Upper lobe of right lung (tissue), 1 donor: Measurements from ENCODE around the gene CEBPG. TPM values are rescaled to one million over a fixed set of nuclear protein-coding genes. Genes with fewer than 3 reads are reported as not detected.

Experiments used
- ATAC-seq: fragments of 200-7000 bp; cut with Tn5 transposase; one replicate; pipeline ENCODE4 v1.9.1; 2020; ENCODE audit warnings: mild to moderate bottlenecking, moderate library complexity
- DNase-seq: peaks from one replicate; pipeline ENCODE4 v3.0.0-alpha.2; 2020
- H3K27ac ChIP-seq: fragments of 200-600 bp; one replicate; pipeline ENCODE4 v1.8.0; 2022
- H3K27me3 ChIP-seq: fragments of 200-600 bp; one replicate; pipeline ENCODE4 v1.8.0; 2022; ENCODE audit warnings: mild to moderate bottlenecking
- H3K36me3 ChIP-seq: fragments of 200-600 bp; one replicate; pipeline ENCODE4 v1.8.0; 2022
- H3K4me1 ChIP-seq: fragments of 200-600 bp; one replicate; pipeline ENCODE4 v1.8.0; 2022
- H3K4me3 ChIP-seq: fragments of 200-600 bp; one replicate; pipeline ENCODE4 v1.8.0; 2022; ENCODE audit warnings: mild to moderate bottlenecking
- H3K9me3 ChIP-seq: fragments of 200-600 bp; one replicate; pipeline ENCODE4 v1.8.0; 2022
- CTCF ChIP-seq: fragments of 200-600 bp; IDR thresholded peaks from one replicate; pipeline ENCODE4 v1.8.0; 2022; ENCODE audit warnings: antibody characterized with exemption
- intact Hi-C: fragments of 100-400 bp; cut with DNase I; formaldehyde crosslinking; loops from one replicate; pipeline ENCODE4 v1.11.0; 2022
- total RNA-seq: library from RNA; stranded (reverse); fragmentation: NEBNext Ultra II Directional; extraction: Animal tissue kit (Norgen Biotek cat#: 25700); gene quantifications from one replicate; pipeline ENCODE4 v1.2.1, GENCODE V29; 2021
- donor health status: DM: no; HTN: yes; CAD: no; lungs with severe emphysema.

The CEBPG gene
- total RNA-seq, 1 donor from 2014 or later, result 32.3 TPM

DNA sequence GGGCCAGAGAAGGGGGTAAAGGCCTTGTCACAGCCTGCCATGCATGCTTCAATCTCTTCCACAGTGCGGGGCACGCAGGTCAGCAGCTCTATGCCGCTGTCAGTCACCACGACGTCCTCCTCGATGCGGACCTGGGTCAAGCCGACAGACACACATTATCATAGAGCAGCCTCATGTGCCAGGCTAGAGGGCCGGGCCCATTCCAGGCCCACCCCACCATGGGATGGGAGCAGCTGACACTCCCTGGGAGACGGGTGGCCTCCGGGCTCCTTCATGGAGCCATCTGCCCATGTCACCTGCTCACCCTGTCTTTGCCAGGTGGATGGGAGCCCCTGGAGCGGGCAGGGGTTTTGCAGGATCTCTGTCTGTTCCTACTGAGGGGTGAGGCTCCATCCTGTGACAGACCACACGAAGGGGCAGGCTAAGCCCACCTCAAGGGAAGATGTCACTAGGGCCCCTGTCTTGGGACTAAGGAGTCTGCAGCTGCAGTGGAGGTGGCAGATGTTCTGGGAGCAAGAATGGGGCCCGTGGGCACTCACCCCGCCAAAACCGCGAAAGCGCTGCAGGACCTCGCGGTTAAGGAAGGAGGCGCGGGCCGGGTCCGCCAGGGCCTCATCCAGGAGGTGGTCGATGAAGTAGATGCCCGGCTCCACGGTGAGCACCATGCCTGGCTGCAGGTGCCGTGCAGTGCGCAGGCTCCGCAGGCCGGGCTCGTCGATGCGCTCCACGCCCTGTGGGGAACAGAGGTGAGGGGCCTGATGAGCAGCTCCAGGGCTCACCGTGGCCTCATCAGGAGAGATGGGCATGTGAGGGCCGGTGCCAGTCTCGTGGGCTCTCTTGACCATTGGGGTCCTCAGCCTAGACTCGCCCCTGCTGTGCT, 14.1 kb downstream of the CEBPG start:
- ATAC-seq (no peak), DNase-seq (no peak)
- no peak overlapping the region for H3K27ac ChIP-seq
- H3K4me1 ChIP-seq, result peaks cover 43% of the 10 kb centered on the region
- no peaks in the 10 kb centered on the region for H3K9me3 ChIP-seq
- H3K36me3 ChIP-seq, result peaks cover 14% of the 10 kb centered on the region
- intact Hi-C loops, result no loop called here
- no peak overlapping the region for H3K4me3 ChIP-seq
- TF ChIP-seq CTCF, result no peak
- no peaks in the 10 kb centered on the region for H3K27me3 ChIP-seq

GRCh38 chr19:33388231-33388724, 14.8 kb downstream of the CEBPG start:
- ATAC-seq, result no peak
- no peak overlapping the region for H3K4me3 ChIP-seq
- intact Hi-C loops, result no loop called here

GRCh38 chr19:33388725-33389420, 15.4 kb downstream of the CEBPG start:
- H3K36me3 ChIP-seq, result peaks cover 14% of the 10 kb centered on the region
- no peaks in the 10 kb centered on the region for H3K9me3 ChIP-seq
- H3K27ac ChIP-seq, result peak overlapping the region; percentile 66
- peaks cover 49% of the 10 kb centered on the region for H3K4me1 ChIP-seq
- DNase-seq, result peak; percentile 64
- TF ChIP-seq CTCF, result no peak
- H3K27me3 ChIP-seq, result no peaks in the 10 kb centered on the region
- intact Hi-C loops, result no loop called here
- no peak overlapping the region for H3K4me3 ChIP-seq
- ATAC-seq, result no peak

More at GRCh38 chr19:33388231-33388724, 14.8 kb downstream of the CEBPG start:
- peak; percentile 65 for DNase-seq
- Histone ChIP-seq H3K27me3 (no peaks in the 10 kb centered on the region), H3K27ac (peak overlapping the region; percentile 66), H3K4me1 (peaks cover 45% of the 10 kb centered on the region), H3K36me3 (peaks cover 14% of the 10 kb centered on the region), H3K9me3 (no peaks in the 10 kb centered on the region)
- no peak for TF ChIP-seq CTCF

DNA sequence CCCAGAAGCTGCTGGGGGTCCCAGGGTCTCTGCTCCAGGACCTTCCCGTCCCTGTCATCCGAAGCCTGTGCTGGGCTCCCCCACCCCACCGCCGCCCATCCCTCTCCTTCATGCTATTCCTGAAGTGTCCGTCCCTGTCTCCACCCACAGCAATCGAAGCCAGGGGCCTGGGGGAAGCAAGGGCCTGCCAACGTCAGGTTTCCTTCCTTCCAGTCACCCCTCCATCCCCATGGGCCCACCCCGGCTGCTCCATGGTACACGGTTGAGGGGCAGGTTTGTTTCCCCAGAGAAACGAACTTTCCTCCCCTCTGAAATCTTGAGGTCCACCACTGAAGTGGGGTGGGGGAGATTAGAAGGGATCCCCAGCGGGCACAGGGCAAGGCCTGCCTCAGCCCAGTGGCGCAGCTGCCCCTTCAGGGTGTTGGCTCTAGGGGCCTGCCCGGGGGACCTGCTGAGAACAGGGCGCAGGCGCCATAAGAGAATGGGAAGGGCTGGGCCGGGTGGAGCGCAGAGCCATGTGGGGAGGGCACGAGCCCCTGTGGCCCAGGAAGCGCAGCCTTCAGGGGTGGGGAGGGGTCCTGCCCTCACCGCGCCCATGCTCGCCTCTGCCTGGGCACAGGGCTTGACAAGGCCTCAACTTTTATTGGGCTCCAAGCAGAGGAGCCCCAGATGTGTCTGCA, 16.1 kb downstream of the CEBPG start:
- Histone ChIP-seq H3K27me3 (no peaks in the 10 kb centered on the region), H3K36me3 (peaks cover 14% of the 10 kb centered on the region), H3K4me3 (no peak overlapping the region), H3K4me1 (peaks cover 56% of the 10 kb centered on the region), H3K27ac (peak overlapping the region; percentile 66), H3K9me3 (no peaks in the 10 kb centered on the region)
- peak; percentile 64 for DNase-seq
- TF ChIP-seq CTCF, result no peak
- ATAC-seq, result no peak
- intact Hi-C loops, result no loop called here

DNA sequence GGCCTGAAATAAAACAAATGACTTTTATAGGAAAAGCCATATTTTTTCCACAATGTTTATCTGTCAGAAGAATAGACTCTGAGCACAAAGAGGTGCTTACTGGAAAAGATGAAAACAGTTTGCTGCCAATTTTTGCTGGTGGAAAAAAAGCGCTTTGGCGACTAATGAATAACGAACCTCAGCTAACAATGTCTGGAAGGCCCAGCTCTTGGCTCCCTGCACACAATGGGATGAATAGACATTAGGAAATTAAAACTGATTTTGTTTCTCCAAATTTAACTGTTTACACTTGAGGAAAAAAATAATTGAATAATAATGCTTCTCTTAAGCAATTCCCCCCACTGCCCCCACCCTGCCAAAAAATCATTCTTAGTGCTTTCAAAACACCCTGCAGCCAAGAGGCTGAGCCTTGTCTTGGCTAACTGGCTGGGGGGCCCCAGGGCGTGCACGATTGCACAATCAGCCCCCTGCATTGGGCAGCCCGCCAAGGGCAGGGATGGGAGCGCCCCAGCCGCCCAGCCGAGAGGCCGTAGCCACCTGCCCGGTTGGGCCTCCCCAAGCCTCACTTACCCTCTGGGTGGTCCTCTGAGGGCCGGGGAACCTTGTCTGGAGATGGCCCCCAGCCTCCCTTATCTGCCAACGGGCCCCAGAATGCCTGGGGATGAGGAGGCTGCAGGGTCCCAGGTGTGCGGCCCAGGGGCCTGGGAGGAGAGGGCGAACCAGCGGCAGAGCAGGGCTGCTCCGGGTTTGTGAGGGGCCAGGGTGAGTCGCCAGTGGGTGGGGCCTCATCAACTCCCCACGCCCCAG, 16.8 kb downstream of the CEBPG start:
- DNase-seq, result peak; percentile 75
- peak overlapping the region; percentile 66 for H3K27ac ChIP-seq
- H3K4me1 ChIP-seq, result peaks cover 64% of the 10 kb centered on the region

More for the DNA sequence above, 16.8 kb downstream of the CEBPG start:
- H3K36me3 ChIP-seq, result peaks cover 14% of the 10 kb centered on the region
- no peak for ATAC-seq
- no peak for TF ChIP-seq CTCF
- H3K27me3 ChIP-seq, result no peaks in the 10 kb centered on the region
- no peak overlapping the region for H3K4me3 ChIP-seq
- intact Hi-C loops, result no loop called here
- no peaks in the 10 kb centered on the region for H3K9me3 ChIP-seq
